K562 (cell line): Measurements from ENCODE around the gene IFT25. TPM values are rescaled to one million over a fixed set of nuclear protein-coding genes. Genes with fewer than 3 reads are reported as not detected.

Source experiments
- BACH1 ChIP-seq: fragments of 200-800 bp; sonication (Bioruptor generic); IDR thresholded peaks from 2 replicates; pipeline ENCODE4 v1.6.1; 2016; ENCODE audit warnings: missing genetic modification characterization, missing compliant biosample characterization
- CHCHD3 ChIP-seq: fragments of 250-450 bp; sonication (Bioruptor Pico); IDR thresholded peaks from 2 replicates; pipeline ENCODE4 v2.1.2; 2022; ENCODE audit warnings: mild to moderate bottlenecking
- GMEB1 ChIP-seq: fragments of 250-450 bp; sonication (Bioruptor Pico); IDR thresholded peaks from 2 replicates; pipeline ENCODE4 v1.4.0; 2020; ENCODE audit warnings: mild to moderate bottlenecking
- GTF2B ChIP-seq: IDR thresholded peaks from 2 replicates; pipeline ENCODE4 v1.6.1; 2011; ENCODE audit not compliant: insufficient read length; ENCODE audit errors: extremely low read depth
- HLTF ChIP-seq: fragments of 450-650 bp; IDR thresholded peaks from 2 replicates; pipeline ENCODE4 v1.6.1; 2016
- HSF4 ChIP-seq: fragments of 250-450 bp; sonication (Bioruptor Pico); IDR thresholded peaks from 2 replicates; pipeline ENCODE4 v2.1.2; 2022; ENCODE audit warnings: mild to moderate bottlenecking, moderate library complexity, borderline replicate concordance
- MEF2A ChIP-seq: IDR thresholded peaks from 2 replicates; pipeline ENCODE4 v1.6.1; 2011; ENCODE audit warnings: low read depth, mild to moderate bottlenecking, low read length, moderate library complexity; ENCODE audit not compliant: control insufficient read depth
- MEF2D ChIP-seq: conservative IDR thresholded peaks from 2 replicates; pipeline ENCODE4 v1.6.1; 2016; ENCODE audit warnings: low read depth, missing genetic modification characterization, missing compliant biosample characterization
- NR2F6 ChIP-seq: fragments of 450-650 bp; formaldehyde crosslinking; IDR thresholded peaks from 2 replicates; pipeline ENCODE4 v1.4.0; 2020; ENCODE audit warnings: mild to moderate bottlenecking
- PATZ1 ChIP-seq: fragments of 250-450 bp; sonication (Bioruptor Pico); IDR thresholded peaks from 2 replicates; pipeline ENCODE4 v1.5.0; 2020; ENCODE audit warnings: mild to moderate bottlenecking, borderline replicate concordance
- RCOR1 ChIP-seq, 2 experiments: IDR thresholded peaks; 2 replicates each; pipeline ENCODE4 v1.6.1; 2012; ENCODE audit warnings: low read depth in 2 of 2, low read length in 2 of 2, borderline replicate concordance in 1 of 2, improper control_type of control experiment in 1 of 2
- TAL1 ChIP-seq: fragments of 450-650 bp; IDR thresholded peaks from 2 replicates; pipeline ENCODE4 v1.6.1; 2016; ENCODE audit warnings: mild to moderate bottlenecking
- YBX1 ChIP-seq: fragments of 450-650 bp; IDR thresholded peaks from 2 replicates; pipeline ENCODE4 v1.7.1; 2016; ENCODE audit warnings: mild to moderate bottlenecking
- ZC3H4 ChIP-seq: sonication (generic); formaldehyde crosslinking; IDR thresholded peaks from 2 replicates; pipeline ENCODE4 v1.9.0; 2021; ENCODE audit warnings: missing genetic modification reagents, borderline replicate concordance
- ZNF197 ChIP-seq: fragments of 200-800 bp; sonication (Bioruptor generic); IDR thresholded peaks from 2 replicates; pipeline ENCODE4 v1.6.1; 2016; ENCODE audit warnings: low read depth, missing genetic modification characterization, missing compliant biosample characterization
- ZNF780A ChIP-seq: fragments of 250-450 bp; sonication (Bioruptor Pico); IDR thresholded peaks from 2 replicates; pipeline ENCODE4 v1.5.0; 2021; ENCODE audit warnings: mild to moderate bottlenecking
- polyA plus RNA-seq, 8 experiments: library from polyadenylated mRNA; depleted of rRNA in 4 of 8; stranded (reverse) in 5 of 8; unstranded in 3 of 8; fragments of >200 nt; fragmentation: Nextera tagmentation in 2 of 8; fragmentation: Illumina TruSeq in 1 of 8; extraction: Ambion mirVana in 2 of 8; extraction: Trizol in 1 of 8; gene quantifications; 2 replicates each; pipeline versions ENCODE4 v1.2.1 to v1.2.3, GENCODE V29; 2011 to 2014; ENCODE audit warnings: inconsistent platforms in 1 of 8, missing spikeins in 1 of 8
- total RNA-seq, 7 experiments: library from RNA; depleted of rRNA in 6 of 7; stranded (reverse); fragments of >200 nt in 6 of 7; fragmentation: Illumina TruSeq in 2 of 7; extraction: Trizol in 2 of 7; gene quantifications; 2 replicates each; pipeline versions ENCODE4 v1.2.1 to v1.2.3, GENCODE V29; 2011 to 2021; ENCODE audit warnings: low replicate concordance in 1 of 7
- TF ChIP-seq, protein P1 (sequence below): sonication (generic); formaldehyde crosslinking; IDR thresholded peaks from 2 replicates; pipeline ENCODE4 v1.8.1; 2023; ENCODE audit warnings: mild to moderate bottlenecking, missing genetic modification reagents
- TF ChIP-seq, protein P2 (sequence below): sonication (generic); formaldehyde crosslinking; IDR thresholded peaks from 2 replicates; pipeline ENCODE4 v1.8.0; 2022; ENCODE audit warnings: mild to moderate bottlenecking, missing genetic modification reagents, borderline replicate concordance

The IFT25 gene
- total and polyA plus RNA-seq, 9 of the 15 experiments (the other 6 are each of a cell fraction or from before 2014, with no cell fraction given), result 93.6 to 209 (median 167) TPM

DNA sequence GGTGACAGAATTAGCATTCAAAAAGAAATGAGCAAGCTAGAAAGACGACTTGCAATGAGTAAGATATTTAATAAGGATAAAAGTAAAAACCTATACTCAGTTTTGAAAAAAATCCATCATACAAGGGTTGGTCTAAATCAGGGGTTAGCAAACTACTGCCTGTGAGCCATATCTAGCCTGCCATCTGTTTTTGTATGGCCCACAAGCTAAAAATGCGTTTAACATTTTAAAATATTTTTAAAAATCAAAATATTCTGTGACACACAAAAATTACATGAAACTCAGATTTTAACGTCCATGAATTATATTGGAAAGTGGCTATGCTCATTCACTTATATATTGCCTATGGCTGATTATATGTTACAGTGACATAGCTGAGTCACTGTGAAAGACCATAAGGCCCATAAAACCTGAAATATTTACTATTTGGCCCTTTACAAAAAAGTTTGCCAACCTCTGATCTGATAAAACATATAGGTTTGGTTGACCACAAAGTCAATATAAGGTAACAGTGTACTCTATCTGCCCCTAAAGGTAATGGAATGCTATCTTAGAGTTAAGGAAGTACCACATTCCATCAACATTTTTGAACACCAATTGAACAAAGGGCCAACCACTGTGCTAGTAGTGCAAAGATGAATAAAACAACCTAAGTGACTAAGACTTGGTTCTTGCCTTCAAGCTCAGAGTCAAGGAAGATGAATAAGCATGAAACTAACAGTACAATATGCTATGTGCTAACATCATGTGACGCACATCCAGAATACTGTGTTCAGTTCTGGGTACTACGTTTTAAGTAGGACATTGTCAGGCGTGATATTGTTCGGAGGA lies 3.2 kb downstream of the IFT25 start (continued):
- TF ChIP-seq GTF2B (no peak), HSF4 (CRISPR knock-in tag) (no peak), MEF2A (no peak), ZNF780A (CRISPR knock-in tag) (no peak), PATZ1 (CRISPR knock-in tag) (no peak), GMEB1 (CRISPR knock-in tag) (0 out of 2 replicates have a peak, but pooled peaks have one; percentile 31), ZNF197 (CRISPR knock-in tag) (no peak), RCOR1 (IDR thresholded peaks at IDR 0.05; ENCODE audit: borderline replicate concordance in 1 of 2, low read depth in 2 of 2, low read length in 2 of 2) (0 out of 4 replicates have a peak, but pooled peaks of 1 of the 2 experiments have one; percentile 5), ZC3H4 (CRISPR knock-in tag) (no peak), MEF2D (tag) (no peak), TAL1 (peak; percentile 59), CHCHD3 (CRISPR knock-in tag) (no peak), BACH1 (tag) (peak; percentile 43; the same call in 1 of the 2 replicates), HLTF (0 out of 2 replicates have a peak, but pooled peaks have one; percentile 39), NR2F6 (CRISPR knock-in tag) (no peak), YBX1 (no peak)
- TF ChIP-seq, protein P1, sequence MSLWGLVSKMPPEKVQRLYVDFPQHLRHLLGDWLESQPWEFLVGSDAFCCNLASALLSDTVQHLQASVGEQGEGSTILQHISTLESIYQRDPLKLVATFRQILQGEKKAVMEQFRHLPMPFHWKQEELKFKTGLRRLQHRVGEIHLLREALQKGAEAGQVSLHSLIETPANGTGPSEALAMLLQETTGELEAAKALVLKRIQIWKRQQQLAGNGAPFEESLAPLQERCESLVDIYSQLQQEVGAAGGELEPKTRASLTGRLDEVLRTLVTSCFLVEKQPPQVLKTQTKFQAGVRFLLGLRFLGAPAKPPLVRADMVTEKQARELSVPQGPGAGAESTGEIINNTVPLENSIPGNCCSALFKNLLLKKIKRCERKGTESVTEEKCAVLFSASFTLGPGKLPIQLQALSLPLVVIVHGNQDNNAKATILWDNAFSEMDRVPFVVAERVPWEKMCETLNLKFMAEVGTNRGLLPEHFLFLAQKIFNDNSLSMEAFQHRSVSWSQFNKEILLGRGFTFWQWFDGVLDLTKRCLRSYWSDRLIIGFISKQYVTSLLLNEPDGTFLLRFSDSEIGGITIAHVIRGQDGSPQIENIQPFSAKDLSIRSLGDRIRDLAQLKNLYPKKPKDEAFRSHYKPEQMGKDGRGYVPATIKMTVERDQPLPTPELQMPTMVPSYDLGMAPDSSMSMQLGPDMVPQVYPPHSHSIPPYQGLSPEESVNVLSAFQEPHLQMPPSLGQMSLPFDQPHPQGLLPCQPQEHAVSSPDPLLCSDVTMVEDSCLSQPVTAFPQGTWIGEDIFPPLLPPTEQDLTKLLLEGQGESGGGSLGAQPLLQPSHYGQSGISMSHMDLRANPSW (CRISPR knock-in tag), result no peak
- TF ChIP-seq, protein P2, sequence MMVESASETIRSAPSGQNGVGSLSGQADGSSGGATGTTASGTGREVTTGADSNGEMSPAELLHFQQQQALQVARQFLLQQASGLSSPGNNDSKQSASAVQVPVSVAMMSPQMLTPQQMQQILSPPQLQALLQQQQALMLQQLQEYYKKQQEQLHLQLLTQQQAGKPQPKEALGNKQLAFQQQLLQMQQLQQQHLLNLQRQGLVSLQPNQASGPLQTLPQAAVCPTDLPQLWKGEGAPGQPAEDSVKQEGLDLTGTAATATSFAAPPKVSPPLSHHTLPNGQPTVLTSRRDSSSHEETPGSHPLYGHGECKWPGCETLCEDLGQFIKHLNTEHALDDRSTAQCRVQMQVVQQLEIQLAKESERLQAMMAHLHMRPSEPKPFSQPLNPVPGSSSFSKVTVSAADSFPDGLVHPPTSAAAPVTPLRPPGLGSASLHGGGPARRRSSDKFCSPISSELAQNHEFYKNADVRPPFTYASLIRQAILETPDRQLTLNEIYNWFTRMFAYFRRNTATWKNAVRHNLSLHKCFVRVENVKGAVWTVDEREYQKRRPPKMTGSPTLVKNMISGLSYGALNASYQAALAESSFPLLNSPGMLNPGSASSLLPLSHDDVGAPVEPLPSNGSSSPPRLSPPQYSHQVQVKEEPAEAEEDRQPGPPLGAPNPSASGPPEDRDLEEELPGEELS (CRISPR knock-in tag), result no peak
